ENCODE data around the gene SYT6. TPM values are rescaled to one million over a fixed set of nuclear protein-coding genes. Genes with fewer than 3 reads are reported as not detected.

The SYT6 gene
- total and polyA plus RNA-seq, 2 donors (not counting 1 experiment from before 2014, with no cell fraction given), result not detected

DNA sequence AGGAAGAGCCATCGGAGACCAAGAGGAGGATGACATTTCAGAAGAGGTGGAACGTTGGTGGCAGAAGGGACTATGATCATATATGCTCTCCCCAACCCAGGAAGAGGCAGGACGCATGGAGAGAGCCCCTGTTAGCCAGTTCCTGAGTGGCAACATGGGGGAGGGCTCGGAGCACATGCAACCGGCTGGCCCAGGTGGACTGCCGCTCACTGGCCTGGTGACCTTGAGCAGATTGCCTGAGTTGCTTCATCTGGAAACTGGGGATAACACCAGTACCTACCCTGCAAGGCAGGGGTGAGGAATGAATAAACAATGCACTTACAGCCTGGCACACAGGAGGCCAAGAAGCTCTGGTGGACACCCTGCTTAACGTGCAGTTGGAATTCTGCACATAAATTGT, 29.0 kb downstream of the SYT6 start:
- H3K9ac ChIP-seq (ENCODE audit: insufficient read depth, low read length), result no peak overlapping the region
- no peak overlapping the region for H3K4me3 ChIP-seq (replicated peaks in 1 of 4; ENCODE audit: control extremely low read depth in 1 of 4, insufficient read depth in 1 of 4, low read depth in 3 of 4, low read length in 4 of 4)
- no peaks in the 10 kb centered on the region for H3K4me1 ChIP-seq (ENCODE audit: control insufficient read depth, extremely low read depth, insufficient read depth, low read length)
- no peaks in the 10 kb centered on the region for H3K79me2 ChIP-seq (ENCODE audit: control insufficient read depth, insufficient read depth, low read length)
- TF ChIP-seq, protein P1, sequence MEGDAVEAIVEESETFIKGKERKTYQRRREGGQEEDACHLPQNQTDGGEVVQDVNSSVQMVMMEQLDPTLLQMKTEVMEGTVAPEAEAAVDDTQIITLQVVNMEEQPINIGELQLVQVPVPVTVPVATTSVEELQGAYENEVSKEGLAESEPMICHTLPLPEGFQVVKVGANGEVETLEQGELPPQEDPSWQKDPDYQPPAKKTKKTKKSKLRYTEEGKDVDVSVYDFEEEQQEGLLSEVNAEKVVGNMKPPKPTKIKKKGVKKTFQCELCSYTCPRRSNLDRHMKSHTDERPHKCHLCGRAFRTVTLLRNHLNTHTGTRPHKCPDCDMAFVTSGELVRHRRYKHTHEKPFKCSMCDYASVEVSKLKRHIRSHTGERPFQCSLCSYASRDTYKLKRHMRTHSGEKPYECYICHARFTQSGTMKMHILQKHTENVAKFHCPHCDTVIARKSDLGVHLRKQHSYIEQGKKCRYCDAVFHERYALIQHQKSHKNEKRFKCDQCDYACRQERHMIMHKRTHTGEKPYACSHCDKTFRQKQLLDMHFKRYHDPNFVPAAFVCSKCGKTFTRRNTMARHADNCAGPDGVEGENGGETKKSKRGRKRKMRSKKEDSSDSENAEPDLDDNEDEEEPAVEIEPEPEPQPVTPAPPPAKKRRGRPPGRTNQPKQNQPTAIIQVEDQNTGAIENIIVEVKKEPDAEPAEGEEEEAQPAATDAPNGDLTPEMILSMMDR (conservative IDR thresholded peaks at IDR 0.05 in 1 of 2, IDR thresholded peaks at IDR 0.05 in 1 of 2; ENCODE audit: low read depth in 1 of 2, low read length in 2 of 2), result no peak
- TF ChIP-seq EZH2 (IDR thresholded peaks at IDR 0.05; ENCODE audit: low read length, missing control alignments), result no peak
- no peaks in the 10 kb centered on the region for H4K20me1 ChIP-seq (ENCODE audit: control insufficient read depth, extremely low read depth, insufficient read depth, low read length)
- H3K27ac ChIP-seq (ENCODE audit: insufficient read depth, low read length), result no peak overlapping the region
- DNase-seq (ENCODE audit: low read depth in 2 of 2), result no peak
- no peaks in the 10 kb centered on the region for H3K9me3 ChIP-seq (ENCODE audit: control insufficient read depth, insufficient read depth, low read depth, low read length)
- no peak overlapping the region for H3K4me2 ChIP-seq (ENCODE audit: extremely low read depth, insufficient read depth, low read length)
- H3K36me3 ChIP-seq (ENCODE audit: control insufficient read depth, insufficient read depth, low read length), result no peaks in the 10 kb centered on the region
- no peaks in the 10 kb centered on the region for H3K27me3 ChIP-seq (ENCODE audit: control insufficient read depth, insufficient read depth, low read length)
- no peak overlapping the region for H2AFZ ChIP-seq (ENCODE audit: low read length)

DNA sequence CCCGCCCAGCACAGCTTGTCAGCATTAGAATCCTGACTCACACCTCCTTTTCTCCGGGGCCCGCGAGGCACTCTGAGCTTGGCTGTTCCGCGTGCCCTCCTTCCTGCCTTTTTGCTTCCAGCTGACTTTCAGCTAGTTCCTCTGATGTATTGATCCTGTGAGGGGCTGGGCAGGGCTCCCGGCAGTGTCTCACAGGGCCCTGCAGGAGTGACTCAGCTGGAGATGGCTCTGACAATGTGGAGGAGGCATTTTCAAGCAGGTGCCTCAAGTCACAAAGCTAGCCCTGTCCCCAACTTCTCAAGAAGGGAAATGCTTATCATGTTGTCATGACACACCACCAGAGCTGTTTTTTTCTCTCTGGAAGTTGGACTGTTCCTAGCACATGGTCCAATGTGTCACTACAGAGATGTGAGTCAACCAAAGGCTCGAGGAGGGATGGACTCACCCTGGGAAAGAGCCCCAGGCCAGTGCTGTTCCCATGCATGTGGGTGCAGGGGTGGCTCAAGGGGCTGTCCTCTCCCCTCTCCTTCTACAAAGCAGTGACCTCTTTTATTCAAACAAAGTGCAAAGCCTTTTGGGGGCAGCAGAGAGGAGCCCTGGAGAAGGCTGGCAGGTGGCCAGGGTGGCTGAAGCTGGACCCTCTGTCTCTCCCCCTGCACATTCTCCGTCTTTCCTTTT, 30.6 kb downstream of the SYT6 start:
- Histone ChIP-seq H2AFZ (ENCODE audit: low read length) (no peak overlapping the region), H3K4me1 (ENCODE audit: control insufficient read depth, extremely low read depth, insufficient read depth, low read length) (no peaks in the 10 kb centered on the region), H3K36me3 (ENCODE audit: control insufficient read depth, insufficient read depth, low read length) (no peaks in the 10 kb centered on the region), H3K27me3 (ENCODE audit: control insufficient read depth, insufficient read depth, low read length) (peaks cover 4% of the 10 kb centered on the region), H3K4me3 (replicated peaks in 1 of 4; ENCODE audit: control extremely low read depth in 1 of 4, insufficient read depth in 1 of 4, low read depth in 3 of 4, low read length in 4 of 4) (no peak overlapping the region), H3K4me2 (ENCODE audit: extremely low read depth, insufficient read depth, low read length) (no peak overlapping the region), H3K9ac (ENCODE audit: insufficient read depth, low read length) (no peak overlapping the region), H3K79me2 (ENCODE audit: control insufficient read depth, insufficient read depth, low read length) (no peaks in the 10 kb centered on the region), H3K9me3 (ENCODE audit: control insufficient read depth, insufficient read depth, low read depth, low read length) (no peaks in the 10 kb centered on the region), H4K20me1 (ENCODE audit: control insufficient read depth, extremely low read depth, insufficient read depth, low read length) (no peaks in the 10 kb centered on the region), H3K27ac (ENCODE audit: insufficient read depth, low read length) (no peak overlapping the region)
- TF ChIP-seq, protein P1 (conservative IDR thresholded peaks at IDR 0.05 in 1 of 2, IDR thresholded peaks at IDR 0.05 in 1 of 2; ENCODE audit: low read depth in 1 of 2, low read length in 2 of 2), result no peak
- TF ChIP-seq EZH2 (IDR thresholded peaks at IDR 0.05; ENCODE audit: low read length, missing control alignments), result no peak
- DNase-seq (ENCODE audit: low read depth in 2 of 2), result peak in 1 of 2 donors; percentile 44

DNA sequence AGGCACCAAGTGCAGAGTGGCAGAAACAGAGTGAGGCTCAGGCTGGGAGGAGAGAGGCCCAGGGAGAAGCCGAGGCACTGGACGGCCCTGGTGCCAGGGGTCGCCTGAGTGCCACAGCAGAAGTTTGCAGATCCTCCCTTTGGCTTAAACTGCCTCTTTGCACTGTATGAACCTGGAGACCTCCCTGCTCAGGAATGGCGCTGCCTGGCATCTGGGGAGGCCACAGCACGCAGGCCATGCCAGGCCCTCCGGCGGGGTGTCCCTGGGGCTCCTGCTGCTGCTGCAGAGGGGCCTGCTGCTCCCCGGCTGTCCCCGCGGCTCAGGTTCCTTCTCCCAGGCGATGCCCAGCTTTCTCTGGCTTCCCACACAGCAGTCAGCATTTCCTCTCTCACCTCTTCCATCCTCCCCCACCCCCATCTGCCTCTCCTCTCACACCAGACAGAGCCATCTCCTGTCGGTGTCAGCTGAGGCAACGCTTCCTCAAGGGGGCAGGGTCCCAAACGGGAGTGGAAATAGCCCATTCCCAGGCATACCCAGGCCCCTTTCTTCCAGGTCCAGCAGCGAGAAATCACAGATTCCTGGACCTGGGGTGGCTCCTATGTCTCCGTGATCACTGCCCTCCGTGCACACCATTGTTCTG, 35.2 kb downstream of the SYT6 start:
- Histone ChIP-seq H3K27ac (ENCODE audit: insufficient read depth, low read length) (no peak overlapping the region), H3K9me3 (ENCODE audit: control insufficient read depth, insufficient read depth, low read depth, low read length) (no peaks in the 10 kb centered on the region), H3K4me3 (replicated peaks in 1 of 4; ENCODE audit: control extremely low read depth in 1 of 4, insufficient read depth in 1 of 4, low read depth in 3 of 4, low read length in 4 of 4) (no peak overlapping the region), H3K4me2 (ENCODE audit: extremely low read depth, insufficient read depth, low read length) (no peak overlapping the region), H2AFZ (ENCODE audit: low read length) (no peak overlapping the region), H3K9ac (ENCODE audit: insufficient read depth, low read length) (no peak overlapping the region), H3K27me3 (ENCODE audit: control insufficient read depth, insufficient read depth, low read length) (peaks cover 4% of the 10 kb centered on the region), H3K79me2 (ENCODE audit: control insufficient read depth, insufficient read depth, low read length) (no peaks in the 10 kb centered on the region), H3K36me3 (ENCODE audit: control insufficient read depth, insufficient read depth, low read length) (no peaks in the 10 kb centered on the region), H4K20me1 (ENCODE audit: control insufficient read depth, extremely low read depth, insufficient read depth, low read length) (no peaks in the 10 kb centered on the region), H3K4me1 (ENCODE audit: control insufficient read depth, extremely low read depth, insufficient read depth, low read length) (no peaks in the 10 kb centered on the region)
- TF ChIP-seq, protein P1 (conservative IDR thresholded peaks at IDR 0.05 in 1 of 2, IDR thresholded peaks at IDR 0.05 in 1 of 2; ENCODE audit: low read depth in 1 of 2, low read length in 2 of 2), result no peak
- TF ChIP-seq EZH2 (IDR thresholded peaks at IDR 0.05; ENCODE audit: low read length, missing control alignments), result no peak
- no peak for DNase-seq (ENCODE audit: low read depth in 2 of 2)
